NCI-H128 (cell line): ENCODE measurements around the gene ENKUR.
"Not testable (repeated sequence)": the region's sequence is repeated elsewhere in the genome, so short reads cannot be mapped to it uniquely, and the experiment has no call there.

Experiments
- DNase-seq: peaks from one replicate; lab custom pipeline; 2025; ENCODE audit not compliant: unreplicated experiment; lab: John Stamatoyannopoulos, UW

Gene ENKUR

GRCh38 chr10:25024528-25024927 is 8.6 kb upstream of the ENKUR start:
- DNase-seq = no peak

GRCh38 chr10:25023278-25023677 is 7.3 kb upstream of the ENKUR start:
- no peak for DNase-seq

DNA sequence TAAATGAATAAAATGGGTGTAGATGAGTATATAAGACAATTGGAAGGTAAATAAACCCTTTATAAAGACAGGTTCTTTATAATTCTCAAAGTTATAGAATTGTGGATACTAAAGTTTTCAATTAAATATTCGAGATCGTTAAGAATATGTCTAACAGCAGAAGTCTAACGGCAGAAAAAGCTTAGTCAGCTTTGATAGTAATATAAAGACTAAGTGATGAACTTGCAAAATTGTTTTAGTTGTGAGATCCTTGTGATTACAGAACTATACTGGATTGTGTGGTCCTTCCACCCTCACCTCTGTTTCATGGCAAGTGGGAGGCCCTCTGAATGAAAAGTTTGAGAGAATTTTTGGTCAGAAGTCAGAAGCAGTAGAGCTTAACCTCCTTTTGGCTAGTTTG is 2.7 kb upstream of the ENKUR start:
- DNase-seq = no peak

- DNase-seq = no peak
Measured at GRCh38 chr10:25017661-25018060, 1.7 kb upstream of the ENKUR start.

- DNase-seq = peak; percentile 19
Measured at GRCh38 chr10:25017154-25017590, 1.2 kb upstream of the ENKUR start.

GRCh38 chr10:25016376-25017153 is 607 bp upstream of the ENKUR start, which contains the start of gene THNSL1:
Gene THNSL1 (plus strand): TSS chr10:25016612. CDS start chr10:25023224, 6,612 bp downstream.
- peak; percentile 94 for DNase-seq

DNA sequence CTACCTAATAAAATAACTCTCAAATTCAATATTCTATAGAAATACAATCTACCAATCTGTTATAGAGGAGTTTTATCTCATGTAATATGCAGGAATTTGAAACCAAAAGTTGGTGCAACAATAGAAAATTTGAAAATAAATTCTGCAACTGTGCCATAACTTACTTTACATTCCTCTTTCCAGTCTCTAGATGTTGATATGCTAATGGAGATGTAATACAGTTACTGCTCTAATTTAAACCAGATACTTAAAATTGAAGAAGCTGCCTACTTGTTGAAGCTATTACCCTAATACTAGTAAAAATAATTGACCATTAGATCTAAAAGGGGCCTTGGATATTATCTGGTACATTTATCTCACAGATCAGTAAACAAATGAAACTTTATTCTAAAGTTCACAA is 1.4 kb downstream of the ENKUR start:
- no peak for DNase-seq

DNA sequence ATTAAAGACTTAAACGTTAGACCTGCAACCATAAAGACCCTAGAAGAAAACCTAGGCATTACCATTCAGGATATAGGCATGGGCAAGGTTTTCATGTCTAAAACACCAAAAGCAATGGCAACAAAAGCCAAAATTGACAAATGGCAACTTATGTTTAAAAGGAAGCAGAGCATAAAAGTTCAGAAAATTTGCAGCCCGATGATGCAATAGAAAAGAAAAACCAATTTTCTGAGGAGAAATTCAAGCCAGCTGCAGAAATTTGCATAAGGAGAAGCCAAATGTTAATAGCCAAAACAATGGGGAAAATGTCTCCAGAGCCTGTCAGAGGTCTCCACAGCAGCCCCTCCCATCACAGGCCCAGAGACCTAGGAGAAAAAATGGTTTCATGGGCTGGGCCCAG is 4.4 kb downstream of the ENKUR start:
- DNase-seq = not testable (repeated sequence)

DNA sequence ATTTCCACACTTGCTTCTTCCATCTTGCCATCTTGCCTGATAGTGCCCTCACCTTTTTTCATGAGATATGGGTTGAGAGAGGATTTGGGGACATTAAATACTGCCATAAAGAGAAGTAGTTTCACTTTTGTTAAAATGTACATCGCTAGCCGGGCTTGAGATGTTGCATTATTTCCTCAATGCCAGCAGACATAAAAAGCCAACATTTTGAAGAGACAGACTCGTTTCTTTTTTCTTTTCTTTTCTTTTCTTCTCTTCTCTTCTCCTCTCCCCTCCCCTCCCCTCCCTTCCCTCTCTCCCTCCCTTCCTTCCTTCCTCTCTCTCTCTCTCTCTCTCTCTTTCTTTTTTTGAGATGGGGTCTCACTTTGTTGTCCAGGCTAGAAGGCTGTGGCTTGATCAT is 17.9 kb downstream of the ENKUR start:
- no peak for DNase-seq

DNA sequence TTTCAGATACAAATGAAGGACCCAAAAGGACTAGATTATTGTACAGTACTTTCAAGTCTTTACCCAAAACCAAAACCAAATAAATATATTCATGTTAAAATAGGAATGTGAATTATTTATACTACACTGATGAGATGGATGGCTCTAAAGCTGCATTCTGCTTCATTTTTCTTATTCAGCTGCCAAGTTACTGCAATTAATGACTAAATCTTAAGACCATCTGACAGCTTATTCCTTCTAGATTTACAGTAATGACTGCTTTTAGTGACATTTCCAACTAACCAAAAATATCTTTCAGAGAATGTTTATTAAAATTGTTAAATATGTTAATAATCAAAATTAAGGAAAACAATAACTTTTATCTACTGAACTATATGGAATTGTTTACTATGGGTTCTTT is 20.9 kb downstream of the ENKUR start:
- no peak for DNase-seq

DNA sequence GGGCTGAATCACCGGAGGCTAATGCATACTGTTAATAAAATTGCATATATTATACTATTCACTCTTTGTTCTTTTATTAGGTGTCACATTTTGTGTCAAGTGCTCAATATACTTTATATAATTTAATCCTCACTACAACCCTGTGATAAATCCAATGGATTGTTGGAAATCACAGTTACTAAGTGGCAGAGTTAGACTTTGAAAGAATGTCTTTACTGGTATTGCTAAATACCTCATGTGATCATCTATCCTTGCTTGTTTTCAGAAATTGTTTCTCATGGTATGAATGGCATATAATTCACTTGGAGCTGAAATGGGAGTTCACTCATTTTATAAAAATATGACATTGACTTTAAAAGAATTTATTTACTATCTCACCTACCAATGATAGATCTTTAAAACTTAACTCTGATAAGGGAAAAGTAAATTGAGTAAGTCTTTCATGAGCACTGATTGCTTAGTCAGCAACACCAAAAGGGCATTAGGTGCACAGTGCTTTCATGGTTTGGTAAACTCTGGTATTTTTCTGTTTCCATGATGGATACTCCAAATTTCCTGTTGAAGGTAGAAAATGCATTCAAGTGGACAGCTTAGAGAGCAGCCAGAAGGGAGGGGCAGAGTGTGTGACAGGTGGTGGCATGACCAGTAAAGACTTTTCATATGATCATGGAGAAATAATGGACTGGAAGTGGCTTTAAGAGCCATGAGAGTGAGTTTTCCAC is 22.6 kb downstream of the ENKUR start:
- no peak for DNase-seq

- DNase-seq = no peak
Measured at GRCh38 chr10:24992512-24993133, 23.3 kb downstream of the ENKUR start.

DNA sequence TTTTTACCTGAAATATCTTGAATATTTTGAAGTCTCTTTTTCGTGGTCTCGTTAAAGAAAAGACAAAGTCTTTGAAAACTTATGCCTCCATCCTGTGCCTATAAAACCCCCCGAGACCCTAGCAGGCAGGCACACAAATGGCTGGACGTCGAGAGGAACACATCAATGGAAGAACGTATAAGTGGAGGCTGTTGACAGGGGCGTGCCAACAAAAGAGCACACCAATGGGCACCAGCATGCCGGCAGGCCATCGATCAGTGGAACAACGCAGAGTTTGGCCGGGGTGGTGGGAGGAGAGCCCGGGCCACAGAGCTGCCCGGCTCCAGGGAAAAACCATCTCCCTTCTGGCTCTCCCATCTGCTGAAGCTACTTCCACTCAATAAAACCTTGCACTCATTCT is 24.7 kb downstream of the ENKUR start:
- DNase-seq = no peak

- no peak for DNase-seq
Measured at GRCh38 chr10:24989867-24990266, 26.1 kb downstream of the ENKUR start.

DNA sequence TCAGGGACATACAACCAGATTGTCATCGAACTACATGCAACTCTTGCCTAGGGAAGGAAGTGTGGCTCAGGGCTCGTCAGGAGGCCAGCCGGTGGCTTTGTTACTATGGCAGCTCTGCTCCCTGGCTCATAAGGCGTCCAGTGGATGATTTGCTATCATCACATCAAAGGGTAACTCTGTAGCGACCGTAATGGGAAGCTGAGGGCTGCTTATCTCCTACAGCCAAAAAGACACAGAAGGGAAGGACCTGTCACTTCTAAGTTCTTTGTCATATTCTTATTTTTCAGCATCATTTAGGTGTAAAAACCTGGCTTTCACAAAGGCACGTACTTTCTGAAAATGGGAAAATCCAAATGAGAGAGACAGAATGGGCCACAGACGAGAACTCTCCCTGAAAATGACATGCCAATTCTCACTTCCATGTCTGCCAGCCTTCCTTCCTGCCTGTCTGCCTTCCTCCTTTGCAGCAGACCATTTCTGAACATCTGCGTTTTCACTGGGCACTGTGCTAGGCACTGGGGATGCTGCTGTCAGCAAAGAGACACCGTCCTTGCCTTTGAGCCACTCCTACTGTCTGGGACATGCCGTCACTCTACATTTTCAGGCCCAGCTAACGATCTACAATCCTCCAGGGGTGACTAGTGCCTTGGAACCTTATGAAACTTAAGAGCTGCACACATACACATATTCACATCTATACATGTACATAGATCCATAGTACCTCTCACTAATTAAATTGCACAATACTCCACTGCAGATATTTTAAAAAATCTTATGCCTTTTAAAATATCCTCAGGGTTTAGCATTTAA is 26.9 kb downstream of the ENKUR start:
- no peak for DNase-seq

DNA sequence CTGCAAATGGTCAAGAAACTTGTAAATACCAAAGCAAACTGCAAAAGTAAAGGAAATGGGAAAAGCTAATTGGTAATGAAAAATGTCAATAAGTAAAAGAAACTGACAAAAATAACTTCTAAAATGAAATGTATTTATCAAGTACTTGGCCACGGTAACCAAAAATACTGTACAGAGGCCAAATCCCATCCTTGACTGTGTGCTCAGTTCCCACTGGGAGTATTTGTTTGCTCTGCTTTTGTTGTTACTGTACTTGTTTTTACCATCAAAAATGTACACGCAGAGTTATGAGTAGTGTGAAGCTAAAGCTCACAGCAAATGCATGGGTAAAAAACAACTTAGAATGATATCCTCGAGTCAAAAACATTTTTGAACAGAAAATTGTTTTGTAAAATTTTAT is 31.1 kb downstream of the ENKUR start:
- no peak for DNase-seq

GRCh38 chr10:24983946-24984345 is 32.0 kb downstream of the ENKUR start:
- no peak for DNase-seq

GRCh38 chr10:24983130-24983529 is 32.8 kb downstream of the ENKUR start:
- no peak for DNase-seq

DNA sequence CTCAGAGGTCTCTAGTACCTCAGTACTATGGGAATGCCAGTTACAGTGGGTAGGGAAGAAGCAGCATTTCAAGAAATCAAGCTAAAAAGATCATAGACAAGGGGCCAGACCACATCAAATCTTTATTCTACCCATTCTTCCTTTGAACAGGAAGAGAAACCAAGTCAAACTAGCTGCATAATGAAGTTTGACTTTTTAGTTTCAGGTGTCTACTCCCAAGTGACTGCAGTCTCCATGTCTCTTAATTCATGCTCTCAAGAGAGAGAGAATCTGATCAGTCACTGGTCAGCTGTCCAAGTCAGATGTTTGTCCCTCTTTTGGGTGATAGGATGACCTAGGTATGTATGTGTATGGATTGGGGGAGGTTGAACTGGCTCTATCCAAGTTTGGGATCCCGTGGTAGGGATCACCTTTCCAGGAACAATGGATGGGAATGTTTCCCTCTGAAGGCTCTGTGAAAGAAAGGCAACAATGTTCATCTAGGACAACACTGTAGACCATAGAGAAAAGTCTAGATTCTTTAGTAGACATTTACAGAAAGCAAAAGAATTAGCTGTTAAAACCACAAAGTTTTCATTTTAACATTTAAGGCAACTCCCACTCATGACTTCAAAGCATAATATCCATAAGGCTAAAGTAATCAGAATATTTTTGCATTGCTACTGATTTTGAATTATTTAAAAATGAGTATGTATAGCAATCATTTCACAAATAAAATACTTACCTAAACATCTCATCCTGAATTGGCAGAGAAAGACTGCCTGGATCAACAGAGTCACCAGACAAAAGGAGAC is 33.4 kb downstream of the ENKUR start:
- no peak for DNase-seq

GRCh38 chr10:24981161-24981710 is 34.7 kb downstream of the ENKUR start:
- DNase-seq = no peak
